Measurements from ENCODE around the gene PLEKHA6.

The PLEKHA6 gene

GRCh38 chr1:204190212-204191211, 169.2 kb downstream of the PLEKHA6 start:
- TF ChIP-seq CTCF (conservative IDR thresholded peaks at IDR 0.05) (no peak), ZFX (IDR thresholded peaks at IDR 0.05) (no peak)
- H3K27ac ChIP-seq, result no peak overlapping the region

GRCh38 chr1:204188959-204189639, 170.6 kb downstream of the PLEKHA6 start:
- no peak overlapping the region for H3K27ac ChIP-seq
- TF ChIP-seq ZFX (IDR thresholded peaks at IDR 0.05), result no peak
- TF ChIP-seq CTCF (conservative IDR thresholded peaks at IDR 0.05), result no peak

- H3K27ac ChIP-seq, result no peak overlapping the region
- TF ChIP-seq CTCF (conservative IDR thresholded peaks at IDR 0.05) (no peak), ZFX (IDR thresholded peaks at IDR 0.05) (no peak)
Observed at GRCh38 chr1:204186597-204186996, 173.1 kb downstream of the PLEKHA6 start.

GRCh38 chr1:204181116-204181515, 178.6 kb downstream of the PLEKHA6 start:
- TF ChIP-seq ZFX (IDR thresholded peaks at IDR 0.05) (no peak), CTCF (conservative IDR thresholded peaks at IDR 0.05) (no peak)
- no peak overlapping the region for H3K27ac ChIP-seq

- H3K27ac ChIP-seq, result no peak overlapping the region
- TF ChIP-seq CTCF (conservative IDR thresholded peaks at IDR 0.05), result no peak
- TF ChIP-seq ZFX (IDR thresholded peaks at IDR 0.05), result no peak
Observed at GRCh38 chr1:204180133-204180532, 179.6 kb downstream of the PLEKHA6 start.

GRCh38 chr1:204178487-204179281, 181.0 kb downstream of the PLEKHA6 start:
- no peak overlapping the region for H3K27ac ChIP-seq
- TF ChIP-seq ZFX (IDR thresholded peaks at IDR 0.05) (no peak), CTCF (conservative IDR thresholded peaks at IDR 0.05) (no peak)
